ENCODE data around the gene KRT37. TPM values are rescaled to one million over a fixed set of nuclear protein-coding genes. Genes with fewer than 3 reads are reported as not detected.

The KRT37 gene
- total RNA-seq, 2 experiments from 2014 or later: not detected

- CTCF ChIA-PET: no interaction called here
- H3K9me3 Mint-ChIP-seq: no peaks in the 10 kb centered on the region
- H3K4me3 Mint-ChIP-seq: no peak overlapping the region
- H3K27ac Mint-ChIP-seq: no peak overlapping the region
- H3K36me3 Mint-ChIP-seq (ENCODE audit: low read depth): no peaks in the 10 kb centered on the region
- intact Hi-C loops (cut with micrococcal nuclease): no loop called here
- DNase-seq: no peak
- no peaks in the 10 kb centered on the region for H3K4me1 Mint-ChIP-seq (ENCODE audit: low read depth)
- H3K27me3 Mint-ChIP-seq (ENCODE audit: low read depth): no peaks in the 10 kb centered on the region
These were observed 26.9 kb upstream of the KRT37 start for GRCh38 chr17:41451154-41451728.

GRCh38 chr17:41449008-41449407 lies 24.6 kb upstream of the KRT37 start:
- Mint-ChIP-seq H3K4me1 (ENCODE audit: low read depth) (no peaks in the 10 kb centered on the region), H3K9me3 (no peaks in the 10 kb centered on the region), H3K27me3 (ENCODE audit: low read depth) (no peaks in the 10 kb centered on the region), H3K36me3 (ENCODE audit: low read depth) (no peaks in the 10 kb centered on the region), H3K27ac (no peak overlapping the region), H3K4me3 (no peak overlapping the region)
- no peak for DNase-seq
- intact Hi-C loops (cut with micrococcal nuclease): no loop called here
- CTCF ChIA-PET: interaction anchor here (1.3 kb wide), 1 partner anchor 12 kb away, joined by 3 read pairs; no protein-coding TSS in a partner anchor

- CTCF ChIA-PET: interaction anchor here (1.3 kb wide), 1 partner anchor 12 kb away, joined by 3 read pairs; no protein-coding TSS in a partner anchor
- no peak overlapping the region for H3K27ac Mint-ChIP-seq
- DNase-seq: no peak
- H3K4me1 Mint-ChIP-seq (ENCODE audit: low read depth): no peaks in the 10 kb centered on the region
- no peaks in the 10 kb centered on the region for H3K9me3 Mint-ChIP-seq
- H3K4me3 Mint-ChIP-seq: no peak overlapping the region
- no peaks in the 10 kb centered on the region for H3K27me3 Mint-ChIP-seq (ENCODE audit: low read depth)
- intact Hi-C loops (cut with micrococcal nuclease): no loop called here
- no peaks in the 10 kb centered on the region for H3K36me3 Mint-ChIP-seq (ENCODE audit: low read depth)
These were observed 24.1 kb upstream of the KRT37 start for GRCh38 chr17:41448506-41448905.

- Mint-ChIP-seq H3K9me3 (no peaks in the 10 kb centered on the region), H3K27me3 (ENCODE audit: low read depth) (no peaks in the 10 kb centered on the region), H3K4me1 (ENCODE audit: low read depth) (no peaks in the 10 kb centered on the region), H3K4me3 (no peak overlapping the region), H3K27ac (no peak overlapping the region), H3K36me3 (ENCODE audit: low read depth) (no peaks in the 10 kb centered on the region)
- intact Hi-C loops (cut with micrococcal nuclease): no loop called here
- CTCF ChIA-PET: interaction anchor here (1.0 kb wide), 1 partner anchor 11 kb away, joined by 4 read pairs; no protein-coding TSS in a partner anchor
- DNase-seq: no peak
These were observed 22.4 kb upstream of the KRT37 start for GRCh38 chr17:41446806-41447205.

- H3K27ac Mint-ChIP-seq: no peak overlapping the region
- intact Hi-C loops (cut with micrococcal nuclease): no loop called here
- no peaks in the 10 kb centered on the region for H3K27me3 Mint-ChIP-seq (ENCODE audit: low read depth)
- CTCF ChIA-PET: no interaction called here
- no peak overlapping the region for H3K4me3 Mint-ChIP-seq
- H3K4me1 Mint-ChIP-seq (ENCODE audit: low read depth): no peaks in the 10 kb centered on the region
- no peaks in the 10 kb centered on the region for H3K36me3 Mint-ChIP-seq (ENCODE audit: low read depth)
- no peak for DNase-seq
- H3K9me3 Mint-ChIP-seq: no peaks in the 10 kb centered on the region
These were observed 20.3 kb upstream of the KRT37 start for GRCh38 chr17:41444640-41445039.

- Mint-ChIP-seq H3K9me3 (no peaks in the 10 kb centered on the region), H3K4me1 (ENCODE audit: low read depth) (no peaks in the 10 kb centered on the region)
- CTCF ChIA-PET: interaction anchor here (1.1 kb wide), 1 partner anchor 219 kb away, joined by 3 read pairs; no protein-coding TSS in a partner anchor
These were observed 19.8 kb upstream of the KRT37 start for GRCh38 chr17:41444186-41444585.

GRCh38 chr17:41442739-41443138 lies 18.4 kb upstream of the KRT37 start:
- intact Hi-C loops (cut with micrococcal nuclease): no loop called here
- no peak overlapping the region for H3K27ac Mint-ChIP-seq
- H3K27me3 Mint-ChIP-seq (ENCODE audit: low read depth): no peaks in the 10 kb centered on the region
- no peak for DNase-seq
- CTCF ChIA-PET: no interaction called here
- no peak overlapping the region for H3K4me3 Mint-ChIP-seq
- no peaks in the 10 kb centered on the region for H3K36me3 Mint-ChIP-seq (ENCODE audit: low read depth)
- no peaks in the 10 kb centered on the region for H3K4me1 Mint-ChIP-seq (ENCODE audit: low read depth)
- no peaks in the 10 kb centered on the region for H3K9me3 Mint-ChIP-seq

More at GRCh38 chr17:41444186-41444585, 19.8 kb upstream of the KRT37 start:
- H3K36me3 Mint-ChIP-seq (ENCODE audit: low read depth): no peaks in the 10 kb centered on the region
- DNase-seq: no peak
- H3K4me3 Mint-ChIP-seq: no peak overlapping the region
- H3K27me3 Mint-ChIP-seq (ENCODE audit: low read depth): no peaks in the 10 kb centered on the region
- intact Hi-C loops (cut with micrococcal nuclease): no loop called here
- H3K27ac Mint-ChIP-seq: no peak overlapping the region

- H3K4me3 Mint-ChIP-seq: no peak within 1 kb of the TSS
- no peaks in the 10 kb centered on the region for H3K9me3 Mint-ChIP-seq
- H3K27ac Mint-ChIP-seq: no peak within 1 kb of the TSS
- H3K4me1 Mint-ChIP-seq (ENCODE audit: low read depth): no peaks in the 10 kb centered on the region
- intact Hi-C loops (cut with micrococcal nuclease): no loop called here
- DNase-seq: no peak
- CTCF ChIA-PET: no interaction called here
- H3K27me3 Mint-ChIP-seq (ENCODE audit: low read depth): no peaks in the 10 kb centered on the region
- no peaks in the 10 kb centered on the region for H3K36me3 Mint-ChIP-seq (ENCODE audit: low read depth)
These were observed 16.2 kb upstream of the KRT37 start, which contains the start of gene KRT38 for GRCh38 chr17:41440531-41441033. Gene KRT38, minus strand, starts transcription at chr17:41440983. Its CDS starts 62 bp downstream, at chr17:41440921.

- no peaks in the 10 kb centered on the region for H3K36me3 Mint-ChIP-seq (ENCODE audit: low read depth)
- no peak for DNase-seq
- H3K27me3 Mint-ChIP-seq (ENCODE audit: low read depth): no peaks in the 10 kb centered on the region
- no peak overlapping the region for H3K4me3 Mint-ChIP-seq
- CTCF ChIA-PET: no interaction called here
- intact Hi-C loops (cut with micrococcal nuclease): no loop called here
- peaks cover 3% of the 10 kb centered on the region for H3K4me1 Mint-ChIP-seq (ENCODE audit: low read depth)
- H3K9me3 Mint-ChIP-seq: no peaks in the 10 kb centered on the region
- no peak overlapping the region for H3K27ac Mint-ChIP-seq
These were observed 15.0 kb upstream of the KRT37 start for GRCh38 chr17:41439375-41439774.

GRCh38 chr17:41437769-41438168 lies 13.4 kb upstream of the KRT37 start:
- Mint-ChIP-seq H3K4me3 (no peak overlapping the region), H3K9me3 (no peaks in the 10 kb centered on the region), H3K27ac (no peak overlapping the region), H3K36me3 (ENCODE audit: low read depth) (no peaks in the 10 kb centered on the region), H3K27me3 (ENCODE audit: low read depth) (no peaks in the 10 kb centered on the region), H3K4me1 (ENCODE audit: low read depth) (peaks cover 5% of the 10 kb centered on the region)
- intact Hi-C loops (cut with micrococcal nuclease): no loop called here
- CTCF ChIA-PET: no interaction called here
- no peak for DNase-seq

- no peak overlapping the region for H3K27ac Mint-ChIP-seq
- peaks cover 5% of the 10 kb centered on the region for H3K4me1 Mint-ChIP-seq (ENCODE audit: low read depth)
- H3K27me3 Mint-ChIP-seq (ENCODE audit: low read depth): no peaks in the 10 kb centered on the region
- CTCF ChIA-PET: no interaction called here
- no peaks in the 10 kb centered on the region for H3K9me3 Mint-ChIP-seq
- intact Hi-C loops (cut with micrococcal nuclease): no loop called here
- no peak for DNase-seq
- no peaks in the 10 kb centered on the region for H3K36me3 Mint-ChIP-seq (ENCODE audit: low read depth)
- no peak overlapping the region for H3K4me3 Mint-ChIP-seq
These were observed 12.9 kb upstream of the KRT37 start for GRCh38 chr17:41437254-41437653.

GRCh38 chr17:41434415-41434814 lies 10.0 kb upstream of the KRT37 start:
- H3K36me3 Mint-ChIP-seq (ENCODE audit: low read depth): no peaks in the 10 kb centered on the region
- no peak overlapping the region for H3K27ac Mint-ChIP-seq
- CTCF ChIA-PET: interaction anchor here (0.7 to 1.4 kb wide), 2 partner anchors 62 to 84 kb away, joined by 3 read pairs; no protein-coding TSS in a partner anchor
- intact Hi-C loops (cut with micrococcal nuclease): no loop called here
- H3K4me3 Mint-ChIP-seq: no peak overlapping the region
- peaks cover 5% of the 10 kb centered on the region for H3K4me1 Mint-ChIP-seq (ENCODE audit: low read depth)
- no peaks in the 10 kb centered on the region for H3K27me3 Mint-ChIP-seq (ENCODE audit: low read depth)
- no peaks in the 10 kb centered on the region for H3K9me3 Mint-ChIP-seq
- DNase-seq: no peak

GRCh38 chr17:41434005-41434404 lies 9.6 kb upstream of the KRT37 start:
- Mint-ChIP-seq H3K4me1 (ENCODE audit: low read depth) (peaks cover 5% of the 10 kb centered on the region), H3K4me3 (no peak overlapping the region), H3K9me3 (no peaks in the 10 kb centered on the region), H3K27ac (no peak overlapping the region), H3K36me3 (ENCODE audit: low read depth) (no peaks in the 10 kb centered on the region), H3K27me3 (ENCODE audit: low read depth) (no peaks in the 10 kb centered on the region)
- no peak for DNase-seq
- intact Hi-C loops (cut with micrococcal nuclease): no loop called here
- CTCF ChIA-PET: interaction anchor here (0.7 to 1.4 kb wide), 2 partner anchors 62 to 84 kb away, joined by 3 read pairs; no protein-coding TSS in a partner anchor

Measured in activated naive CD4-positive, alpha-beta T cell treated with anti-CD3 and anti-CD28 coated beads for 36 hours (primary cell).